Lower lobe of right lung (tissue), 2 donors: Measurements from ENCODE around the gene PADI6. TPM values are rescaled to one million over a fixed set of nuclear protein-coding genes. Genes with fewer than 3 reads are reported as not detected.

Experiments
- ATAC-seq, 2 donors: fragments of 200-7000 bp; cut with Tn5 transposase; one replicate each; pipeline ENCODE4 v1.9.1; 2020 to 2022; ENCODE audit warnings: mild to moderate bottlenecking in 2 of 2, moderate library complexity in 2 of 2
- DNase-seq: peaks from one replicate; pipeline ENCODE4 v3.0.0-alpha.2; 2020
- H3K27ac ChIP-seq: fragments of 200-600 bp; one replicate; pipeline ENCODE4 v1.8.0; 2022
- H3K27me3 ChIP-seq: fragments of 200-600 bp; one replicate; pipeline ENCODE4 v1.8.0; 2022; ENCODE audit warnings: low read depth
- H3K36me3 ChIP-seq: fragments of 200-600 bp; one replicate; pipeline ENCODE4 v1.8.0; 2022; ENCODE audit warnings: mild to moderate bottlenecking
- H3K4me1 ChIP-seq: fragments of 200-600 bp; one replicate; pipeline ENCODE4 v1.8.0; 2022
- H3K4me3 ChIP-seq: fragments of 200-600 bp; one replicate; pipeline ENCODE4 v1.8.0; 2022; ENCODE audit warnings: mild to moderate bottlenecking
- H3K9me3 ChIP-seq: fragments of 200-600 bp; one replicate; pipeline ENCODE4 v1.8.0; 2022
- CTCF ChIP-seq: fragments of 200-600 bp; IDR thresholded peaks from one replicate; pipeline ENCODE4 v1.8.0; 2022; ENCODE audit warnings: antibody characterized with exemption, mild to moderate bottlenecking
- intact Hi-C: fragments of 100-400 bp; cut with DNase I; formaldehyde crosslinking; loops from one replicate; pipeline ENCODE4 v1.11.0; 2022
- total RNA-seq: library from RNA; stranded (reverse); fragmentation: NEBNext Ultra II Directional; extraction: Animal tissue kit (Norgen Biotek cat#: 25700); gene quantifications from one replicate; pipeline ENCODE4 v1.2.1, GENCODE V29; 2021
- donor health status: DM: no; HTN: yes; CAD: no; lungs with severe emphysema.

The PADI6 gene
- total RNA-seq, 1 donor from 2014 or later: not detected

GRCh38 chr1:17363771-17364170, 8.2 kb upstream of the PADI6 start:
- ATAC-seq (no peak), DNase-seq (no peak)
- Histone ChIP-seq H3K27ac (no peak overlapping the region), H3K9me3 (no peaks in the 10 kb centered on the region), H3K36me3 (no peaks in the 10 kb centered on the region), H3K4me3 (no peak overlapping the region), H3K27me3 (peaks cover 30% of the 10 kb centered on the region), H3K4me1 (no peaks in the 10 kb centered on the region)
- intact Hi-C loops: no loop called here
- no peak for TF ChIP-seq CTCF

- no peaks in the 10 kb centered on the region for H3K4me1 ChIP-seq
- H3K36me3 ChIP-seq: no peaks in the 10 kb centered on the region
- H3K9me3 ChIP-seq: no peaks in the 10 kb centered on the region
- no peak for TF ChIP-seq CTCF
- ATAC-seq (peak; percentile 57 to 63), DNase-seq (no peak)
- intact Hi-C loops: no loop called here
- H3K27me3 ChIP-seq: peaks cover 27% of the 10 kb centered on the region
- no peak overlapping the region for H3K4me3 ChIP-seq
- no peak overlapping the region for H3K27ac ChIP-seq
Observed at GRCh38 chr1:17365293-17365692, 6.7 kb upstream of the PADI6 start.

GRCh38 chr1:17369466-17369865, 2.5 kb upstream of the PADI6 start:
- Histone ChIP-seq H3K36me3 (no peaks in the 10 kb centered on the region), H3K27me3 (peaks cover 9% of the 10 kb centered on the region)
- ATAC-seq: no peak

GRCh38 chr1:17370618-17371017, 1.4 kb upstream of the PADI6 start:
- no peak for TF ChIP-seq CTCF
- no peak overlapping the region for H3K4me3 ChIP-seq
- intact Hi-C loops: no loop called here
- DNase-seq (no peak), ATAC-seq (no peak)
- H3K4me1 ChIP-seq: no peaks in the 10 kb centered on the region
- no peaks in the 10 kb centered on the region for H3K9me3 ChIP-seq
- no peak overlapping the region for H3K27ac ChIP-seq
- no peaks in the 10 kb centered on the region for H3K36me3 ChIP-seq
- H3K27me3 ChIP-seq: peaks cover 13% of the 10 kb centered on the region

More at GRCh38 chr1:17369466-17369865, 2.5 kb upstream of the PADI6 start:
- no peaks in the 10 kb centered on the region for H3K9me3 ChIP-seq
- H3K4me3 ChIP-seq: no peak overlapping the region
- intact Hi-C loops: no loop called here
- no peak for DNase-seq
- TF ChIP-seq CTCF: no peak
- H3K27ac ChIP-seq: no peak overlapping the region
- H3K4me1 ChIP-seq: no peaks in the 10 kb centered on the region

- H3K4me3 ChIP-seq: no peak overlapping the region
- peaks cover 14% of the 10 kb centered on the region for H3K27me3 ChIP-seq
- ATAC-seq: no peak
- intact Hi-C loops: no loop called here
- H3K27ac ChIP-seq: no peak overlapping the region
- no peaks in the 10 kb centered on the region for H3K4me1 ChIP-seq
- no peaks in the 10 kb centered on the region for H3K9me3 ChIP-seq
- H3K36me3 ChIP-seq: no peaks in the 10 kb centered on the region
- DNase-seq: no peak
- no peak for TF ChIP-seq CTCF
Observed at GRCh38 chr1:17372955-17373354, 959 bp downstream of the PADI6 start.

- H3K9me3 ChIP-seq: no peaks in the 10 kb centered on the region
- no peak for DNase-seq
- peaks cover 15% of the 10 kb centered on the region for H3K27me3 ChIP-seq
- no peak for ATAC-seq
- TF ChIP-seq CTCF: no peak
- no peaks in the 10 kb centered on the region for H3K4me1 ChIP-seq
- H3K4me3 ChIP-seq: no peak overlapping the region
- no peak overlapping the region for H3K27ac ChIP-seq
- H3K36me3 ChIP-seq: no peaks in the 10 kb centered on the region
- intact Hi-C loops: no loop called here
Observed at GRCh38 chr1:17375651-17376050, 3.7 kb downstream of the PADI6 start.
